Measurements from ENCODE around the gene RGL4.
A peak's percentile ranks its signal among the peaks of the same experiment; 100 is the strongest.
"Not testable (repeated sequence)": the region's sequence is repeated elsewhere in the genome, so short reads cannot be mapped to it uniquely, and the experiment has no call there.

Gene RGL4

GRCh38 chr22:23700706-23701105 is 9.9 kb downstream of the RGL4 start:
- no peak for DNase-seq

- no peak for DNase-seq
Observed at GRCh38 chr22:23704062-23704461, 13.2 kb downstream of the RGL4 start.

GRCh38 chr22:23704829-23705228 is 14.0 kb downstream of the RGL4 start:
- no peak for DNase-seq

- DNase-seq: no peak
Observed at GRCh38 chr22:23705358-23705757, 14.5 kb downstream of the RGL4 start.

- no peak for DNase-seq
Observed at GRCh38 chr22:23708270-23708669, 17.5 kb downstream of the RGL4 start.

- DNase-seq: no peak
Observed at GRCh38 chr22:23709107-23709506, 18.3 kb downstream of the RGL4 start.

- DNase-seq: no peak
Observed at GRCh38 chr22:23712256-23712655, 21.4 kb downstream of the RGL4 start.

GRCh38 chr22:23713696-23714595 is 23.1 kb downstream of the RGL4 start:
- no peak for DNase-seq

GRCh38 chr22:23714596-23715578 is 24.1 kb downstream of the RGL4 start:
- DNase-seq: no peak

- DNase-seq: no peak
Observed at GRCh38 chr22:23715806-23716375, 25.1 kb downstream of the RGL4 start.

- peak; percentile 78 for DNase-seq
Observed at GRCh38 chr22:23716811-23717801, 26.3 kb downstream of the RGL4 start.

- DNase-seq: no peak
Observed at GRCh38 chr22:23718371-23719165, 27.8 kb downstream of the RGL4 start.

- DNase-seq: no peak
Observed at GRCh38 chr22:23720855-23721254, 30.0 kb downstream of the RGL4 start.

GRCh38 chr22:23722160-23722559 is 31.3 kb downstream of the RGL4 start:
- DNase-seq: no peak

- DNase-seq: no peak
Observed at GRCh38 chr22:23722724-23723123, 31.9 kb downstream of the RGL4 start.

GRCh38 chr22:23728108-23728507 is 37.3 kb downstream of the RGL4 start:
- not testable (repeated sequence) for DNase-seq

GRCh38 chr22:23737696-23738095 is 46.9 kb downstream of the RGL4 start:
- no peak for DNase-seq

GRCh38 chr22:23742505-23743264 is 51.9 kb downstream of the RGL4 start:
- DNase-seq: no peak

GRCh38 chr22:23743303-23743705 is 52.5 kb downstream of the RGL4 start:
- no peak for DNase-seq

GRCh38 chr22:23744001-23744400 is 53.2 kb downstream of the RGL4 start:
- DNase-seq: no peak
